Sigmoid colon (tissue), 7 donors: ENCODE results near the gene ZFPL1. TPM values are rescaled to one million over a fixed set of nuclear protein-coding genes. Genes with fewer than 3 reads are reported as not detected.
A peak's percentile ranks its signal among the peaks of the same experiment; 100 is the strongest.

Experiments
- DNase-seq: peaks from one replicate; pipeline ENCODE4 v3.0.0-alpha.2; 2019
- H3K27ac ChIP-seq, 4 donors: fragments of 200-600 bp; sonication (generic); one replicate each; pipeline ENCODE4 v1.5.1; 2016 to 2019; ENCODE audit warnings: mild to moderate bottlenecking in 1 of 4
- H3K27me3 ChIP-seq, 3 donors: fragments of 200-600 bp; sonication (generic); one replicate each; pipeline ENCODE4 v1.5.1; 2019; ENCODE audit warnings: mild to moderate bottlenecking in 1 of 3
- H3K36me3 ChIP-seq, 4 donors: fragments of 200-600 bp; sonication (generic); one replicate each; pipeline ENCODE4 v1.5.1; 2016 to 2019
- H3K4me1 ChIP-seq, 4 donors: fragments of 200-600 bp; sonication (generic); one replicate each; pipeline ENCODE4 v1.5.1; 2017 to 2019
- H3K4me3 ChIP-seq, 4 donors: fragments of 200-600 bp; sonication (generic); one replicate each; pipeline ENCODE4 v1.5.1; 2017 to 2019; ENCODE audit warnings: mild to moderate bottlenecking in 2 of 4, moderate library complexity in 1 of 4
- H3K9me3 ChIP-seq, 4 donors: fragments of 200-600 bp in 3 of 4; sonication (generic) in 3 of 4; one replicate each; pipeline versions ENCODE4 v1.5.1 to v1.6.1; 2013 to 2019
- CTCF ChIP-seq, 4 experiments: fragments of 450-650 bp in 3 of 4; fragments of 200-600 bp in 1 of 4; IDR thresholded peaks; one replicate each; pipeline ENCODE4 v1.5.1; 2016 to 2019; ENCODE audit warnings: antibody characterized with exemption in 4 of 4, mild to moderate bottlenecking in 3 of 4, moderate library complexity in 2 of 4
- EP300 ChIP-seq, 4 donors: sonication (generic); formaldehyde crosslinking; IDR thresholded peaks; one replicate each; pipeline ENCODE4 v1.6.1; 2017; ENCODE audit warnings: antibody characterized with exemption in 4 of 4
- POLR2A ChIP-seq, 2 donors: fragments of 450-650 bp; IDR thresholded peaks; one replicate each; pipeline ENCODE4 v1.6.1; 2016; ENCODE audit warnings: antibody characterized with exemption in 2 of 2, mild to moderate bottlenecking in 2 of 2, moderate library complexity in 2 of 2
- POLR2AphosphoS5 ChIP-seq, 4 donors: sonication (generic); formaldehyde crosslinking; IDR thresholded peaks; one replicate each; pipeline ENCODE4 v1.6.1; 2017; ENCODE audit warnings: antibody characterized with exemption in 4 of 4
- WGBS, 2 donors: extraction: QIAGEN DNeasy Blood & Tissue Kit; methylation state at CpG; one replicate each; pipeline ENCODE4 v1.1.7; 2013; 5-methylcytosine and 5-hydroxymethylcytosine counted together
- intact Hi-C: fragments of 100-400 bp; cut with DNase I; formaldehyde crosslinking; loops from one replicate; pipeline ENCODE4 v1.15.1; 2023
- polyA plus RNA-seq, 3 donors: library from polyadenylated mRNA; stranded (reverse); fragments of 200-250 nt; gene quantifications; one replicate each; pipeline ENCODE4 v1.2.3, GENCODE V29; 2013
- total RNA-seq, 4 donors: library from RNA; depleted of rRNA; stranded (reverse); fragments of >200 nt; gene quantifications; one replicate each; pipeline ENCODE4 v1.1.0, GENCODE V29; 2016
- donor health status: healthy with polysubstance abuse.
- donor health status: Bipolar disorder and iron deficiency.
- donor health status: healthy.

The ZFPL1 gene
- total and polyA plus RNA-seq, 7 donors: 26.1 to 61.5 (median 38.8) TPM

GRCh38 chr11:65120831-65121230, 36.8 kb downstream of the ZFPL1 start:
- Histone ChIP-seq H3K9me3 (no peaks in the 10 kb centered on the region), H3K27ac (peak overlapping the region; percentile 81 to 97 (median 91)), H3K4me1 (peaks cover 0 to 47% (median 34%) of the 10 kb centered on the region in 4 donors), H3K36me3 (peaks cover 13 to 48% (median 25%) of the 10 kb centered on the region in 4 donors), H3K4me3 (peak overlapping the region in 3 of 4 donors; percentile 55 to 80 (median 74)), H3K27me3 (no peaks in the 10 kb centered on the region)
- TF ChIP-seq POLR2A (IDR thresholded peaks at IDR 0.05) (no peak), POLR2AphosphoS5 (IDR thresholded peaks at IDR 0.05) (no peak), EP300 (IDR thresholded peaks at IDR 0.05) (no peak), CTCF (IDR thresholded peaks at IDR 0.05) (no peak)
- no peak for DNase-seq
- intact Hi-C loops: loop anchor here (5.0 kb wide), 1 partner anchor 94 kb away; the partner anchor contains the start of gene SNX15
- WGBS, 2 donors: 65 to 90% methylated on average over 3 of the region's 3 CpGs

GRCh38 chr11:65121447-65121864, 37.4 kb downstream of the ZFPL1 start:
- TF ChIP-seq POLR2AphosphoS5 (IDR thresholded peaks at IDR 0.05) (no peak), POLR2A (IDR thresholded peaks at IDR 0.05) (no peak)
- Histone ChIP-seq H3K27me3 (no peaks in the 10 kb centered on the region), H3K9me3 (no peaks in the 10 kb centered on the region), H3K4me1 (peaks cover 0 to 41% (median 28%) of the 10 kb centered on the region in 4 donors), H3K27ac (peak overlapping the region; percentile 81 to 97 (median 91)), H3K36me3 (peaks cover 19 to 51% (median 31%) of the 10 kb centered on the region in 4 donors), H3K4me3 (peak overlapping the region; percentile 55 to 80 (median 70))
- peak; percentile 68 for DNase-seq
- 1 to 2% methylated on average over 22 of the region's 22 CpGs for WGBS, 2 donors
- intact Hi-C loops: loop anchor here (5.0 kb wide), 1 partner anchor 94 kb away; the partner anchor contains the start of gene SNX15

GRCh38 chr11:65121865-65122696, 38.1 kb downstream of the ZFPL1 start, which contains the start of the genes FAU and MRPL49:
FAU (minus strand) TSS chr11:65122134; CDS start chr11:65121813, 321 bp downstream.
MRPL49 (plus strand) TSS chr11:65122321; CDS start chr11:65122347, 26 bp downstream.
- intact Hi-C loops: loop anchor here (5.0 kb wide), 1 partner anchor 95 kb away; the partner anchor contains the start of gene SNX15
- 0% methylated on average over 64 of the region's 64 CpGs for WGBS, 2 donors
- Histone ChIP-seq H3K9me3 (no peaks in the 10 kb centered on the region), H3K27me3 (no peaks in the 10 kb centered on the region), H3K36me3 (peaks cover 24 to 57% (median 37%) of the 10 kb centered on the region in 4 donors), H3K4me3 (peak within 1 kb of the TSS; percentile 55 to 80 (median 70)), H3K4me1 (peaks cover 0 to 35% (median 21%) of the 10 kb centered on the region in 4 donors), H3K27ac (peak within 1 kb of the TSS; percentile 81 to 97 (median 91))
- DNase-seq: peak; percentile 99
- TF ChIP-seq CTCF (IDR thresholded peaks at IDR 0.05) (no peak), POLR2A (IDR thresholded peaks at IDR 0.05) (peak; percentile 80 to 89), EP300 (IDR thresholded peaks at IDR 0.05) (no peak), POLR2AphosphoS5 (IDR thresholded peaks at IDR 0.05) (peak; percentile 95 to 99 (median 97))

GRCh38 chr11:65124480-65125196, 40.6 kb downstream of the ZFPL1 start:
- intact Hi-C loops: loop anchor here (5.0 kb wide), 1 partner anchor 97 kb away; the partner anchor contains the start of gene SNX15
- Histone ChIP-seq H3K9me3 (no peaks in the 10 kb centered on the region), H3K36me3 (peaks cover 41 to 73% (median 56%) of the 10 kb centered on the region in 4 donors), H3K4me1 (peaks cover 0 to 29% (median 19%) of the 10 kb centered on the region in 4 donors), H3K27ac (no peak overlapping the region), H3K4me3 (no peak overlapping the region), H3K27me3 (no peaks in the 10 kb centered on the region)
- 91 to 94% methylated on average over 5 of the region's 5 CpGs for WGBS, 2 donors
- TF ChIP-seq CTCF (IDR thresholded peaks at IDR 0.05) (no peak), POLR2AphosphoS5 (IDR thresholded peaks at IDR 0.05) (no peak), EP300 (IDR thresholded peaks at IDR 0.05) (no peak), POLR2A (IDR thresholded peaks at IDR 0.05) (no peak)
- peak; percentile 59 for DNase-seq
